Measurements from ENCODE around the gene TLE1. TPM values are rescaled to one million over a fixed set of nuclear protein-coding genes. Genes with fewer than 3 reads are reported as not detected.
"Not testable (repeated sequence)": the region's sequence is repeated elsewhere in the genome, so short reads cannot be mapped to it uniquely, and the experiment has no call there.

Gene TLE1
- total RNA-seq, 1 donor from 2014 or later, result 40.0 TPM

GRCh38 chr9:81595887-81596543 is 93.3 kb downstream of the TLE1 start:
- no peaks in the 10 kb centered on the region for H3K27me3 ChIP-seq (ENCODE audit: control insufficient read depth, insufficient read depth, low read length)
- no peak for DNase-seq (ENCODE audit: low read depth)
- peaks cover 5% of the 10 kb centered on the region for H3K36me3 ChIP-seq (ENCODE audit: control insufficient read depth, insufficient read depth, low read length)
- no peak overlapping the region for H3K4me3 ChIP-seq (ENCODE audit: low read depth, low read length)
- no peak for FAIRE-seq
- no peak for TF ChIP-seq CTCF (IDR thresholded peaks at IDR 0.05; ENCODE audit: insufficient read depth, low read length, severe bottlenecking)

GRCh38 chr9:81595293-81595692 is 94.1 kb downstream of the TLE1 start:
- not testable (repeated sequence) for DNase-seq (ENCODE audit: low read depth); H3K27me3 ChIP-seq (ENCODE audit: control insufficient read depth, insufficient read depth, low read length); H3K36me3 ChIP-seq (ENCODE audit: control insufficient read depth, insufficient read depth, low read length); FAIRE-seq; H3K4me3 ChIP-seq (ENCODE audit: low read depth, low read length)

- no peak overlapping the region for H3K4me3 ChIP-seq (ENCODE audit: low read depth, low read length)
- no peaks in the 10 kb centered on the region for H3K27me3 ChIP-seq (ENCODE audit: control insufficient read depth, insufficient read depth, low read length)
- DNase-seq (ENCODE audit: low read depth) (no peak), FAIRE-seq (no peak)
- TF ChIP-seq CTCF (IDR thresholded peaks at IDR 0.05; ENCODE audit: insufficient read depth, low read length, severe bottlenecking), result no peak
- H3K36me3 ChIP-seq (ENCODE audit: control insufficient read depth, insufficient read depth, low read length), result peaks cover 8% of the 10 kb centered on the region
Observed at GRCh38 chr9:81594415-81594814, 94.9 kb downstream of the TLE1 start.

GRCh38 chr9:81592887-81593266 is 96.5 kb downstream of the TLE1 start:
- no peaks in the 10 kb centered on the region for H3K27me3 ChIP-seq (ENCODE audit: control insufficient read depth, insufficient read depth, low read length)
- DNase-seq (ENCODE audit: low read depth), result no peak

GRCh38 chr9:81591791-81592190 is 97.6 kb downstream of the TLE1 start:
- TF ChIP-seq CTCF (IDR thresholded peaks at IDR 0.05; ENCODE audit: insufficient read depth, low read length, severe bottlenecking), result no peak
- FAIRE-seq (no peak), DNase-seq (ENCODE audit: low read depth) (no peak)
- H3K36me3 ChIP-seq (ENCODE audit: control insufficient read depth, insufficient read depth, low read length), result peaks cover 8% of the 10 kb centered on the region
- no peaks in the 10 kb centered on the region for H3K27me3 ChIP-seq (ENCODE audit: control insufficient read depth, insufficient read depth, low read length)
- H3K4me3 ChIP-seq (ENCODE audit: low read depth, low read length), result no peak overlapping the region

More at GRCh38 chr9:81592887-81593266, 96.5 kb downstream of the TLE1 start:
- no peak for TF ChIP-seq CTCF (IDR thresholded peaks at IDR 0.05; ENCODE audit: insufficient read depth, low read length, severe bottlenecking)
- peaks cover 8% of the 10 kb centered on the region for H3K36me3 ChIP-seq (ENCODE audit: control insufficient read depth, insufficient read depth, low read length)
- H3K4me3 ChIP-seq (ENCODE audit: low read depth, low read length), result no peak overlapping the region
- no peak for FAIRE-seq

- FAIRE-seq (no peak), DNase-seq (ENCODE audit: low read depth) (no peak)
Observed at GRCh38 chr9:81590688-81591087, 98.7 kb downstream of the TLE1 start.

More at GRCh38 chr9:81590688-81591087, 98.7 kb downstream of the TLE1 start:
- Histone ChIP-seq H3K36me3 (ENCODE audit: control insufficient read depth, insufficient read depth, low read length) (peaks cover 8% of the 10 kb centered on the region), H3K4me3 (ENCODE audit: low read depth, low read length) (no peak overlapping the region), H3K27me3 (ENCODE audit: control insufficient read depth, insufficient read depth, low read length) (no peaks in the 10 kb centered on the region)
- no peak for TF ChIP-seq CTCF (IDR thresholded peaks at IDR 0.05; ENCODE audit: insufficient read depth, low read length, severe bottlenecking)
